NCI-H2196 (cell line): ENCODE measurements around the gene LGSN.
"Not testable (repeated sequence)": the region's sequence is repeated elsewhere in the genome, so short reads cannot be mapped to it uniquely, and the experiment has no call there.

Experiments
- DNase-seq: peaks from one replicate; lab custom pipeline; 2025; ENCODE audit not compliant: unreplicated experiment; lab: John Stamatoyannopoulos, UW

LGSN gene

DNA sequence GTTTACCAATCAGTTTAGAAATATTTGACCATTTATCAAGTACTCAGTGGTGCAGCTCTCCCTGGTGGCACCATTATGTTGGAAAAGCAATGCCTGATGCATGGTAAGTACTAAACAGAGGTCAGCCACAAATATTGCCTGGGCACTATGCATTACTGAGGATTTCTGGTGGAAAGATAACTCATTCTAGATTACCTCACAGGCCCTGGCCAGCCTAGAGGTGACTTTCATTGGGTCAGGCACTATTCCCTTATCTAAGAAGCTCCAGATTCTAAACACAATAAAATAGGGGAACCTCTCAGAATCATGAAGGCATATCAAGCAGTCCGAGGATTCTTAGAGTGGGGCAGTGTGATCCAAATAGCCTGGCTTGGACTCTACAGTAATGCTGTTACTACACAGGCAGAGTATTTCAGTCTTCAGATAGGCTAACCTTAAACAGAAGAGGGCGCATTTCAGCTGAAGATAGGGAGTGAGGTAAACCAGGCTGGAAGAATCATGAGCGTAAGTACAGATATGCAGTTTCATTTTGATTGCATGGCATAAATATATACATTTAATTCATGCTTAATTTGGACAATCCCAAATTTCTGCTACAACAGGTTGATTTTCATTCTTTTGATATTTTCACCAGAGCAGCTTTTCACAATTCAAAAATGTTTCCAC is 12.1 kb downstream of the LGSN start:
- DNase-seq: peak; percentile 20

DNA sequence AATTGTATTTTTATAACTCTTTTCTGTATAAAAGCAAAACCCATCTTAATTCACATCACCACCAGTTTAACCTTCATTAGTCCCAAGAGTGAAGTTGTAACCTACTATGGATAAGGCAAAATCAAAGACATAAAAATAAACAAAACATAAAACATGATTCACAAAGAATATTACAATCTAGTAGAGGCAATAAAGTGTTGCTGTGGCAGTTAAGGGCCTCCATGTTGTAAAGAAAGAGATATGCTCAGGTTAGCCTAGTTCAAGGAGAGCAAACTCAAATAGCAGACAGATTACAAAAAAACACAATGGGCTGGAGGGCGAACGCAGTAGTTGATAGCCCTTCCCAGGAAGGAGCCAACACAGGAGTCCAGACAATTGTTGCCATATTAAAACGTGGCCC is 13.4 kb downstream of the LGSN start:
- DNase-seq: no peak

- no peak for DNase-seq
Observed at GRCh38 chr6:63305277-63305676, 14.5 kb downstream of the LGSN start.

DNA sequence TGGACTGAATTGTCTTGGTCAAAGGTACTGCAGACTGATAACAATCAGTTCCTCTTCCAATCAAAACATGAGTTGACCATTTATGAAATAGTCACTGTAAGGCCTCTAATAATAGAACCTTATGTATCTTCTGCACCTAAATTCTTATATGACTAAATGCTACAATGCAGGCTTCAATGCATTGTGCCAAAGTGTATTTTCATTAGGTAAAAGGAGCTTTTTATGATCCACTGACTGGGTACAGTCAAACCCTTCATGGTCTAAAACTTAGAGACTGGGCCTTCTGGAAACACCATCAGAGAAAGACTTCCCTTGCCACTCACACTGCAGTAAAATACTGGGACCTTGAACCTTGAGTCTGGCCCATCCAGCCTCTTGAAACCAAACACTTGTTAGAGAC is 16.3 kb downstream of the LGSN start:
- no peak for DNase-seq

DNA sequence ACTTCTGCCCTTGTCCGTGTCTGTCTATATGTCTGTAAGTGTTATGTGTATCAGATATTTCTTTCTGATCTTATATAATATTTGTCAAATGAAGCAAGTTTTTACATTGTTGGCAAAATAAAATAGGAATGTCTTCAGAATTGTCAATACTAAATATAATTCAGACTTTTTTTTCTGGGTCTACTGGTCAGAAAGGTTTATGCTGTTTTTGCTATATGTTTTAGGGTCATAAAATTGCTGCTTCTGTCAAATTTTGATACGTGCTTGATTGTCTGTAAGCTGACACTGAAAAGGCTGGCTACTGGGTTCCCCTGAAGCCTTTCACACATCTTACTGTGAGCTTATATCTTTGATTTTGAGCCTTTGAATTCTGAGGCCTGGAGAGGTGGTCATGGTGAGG is 20.1 kb downstream of the LGSN start:
- DNase-seq: no peak

GRCh38 chr6:63295553-63296194 is 24.1 kb downstream of the LGSN start:
- DNase-seq: no peak

DNA sequence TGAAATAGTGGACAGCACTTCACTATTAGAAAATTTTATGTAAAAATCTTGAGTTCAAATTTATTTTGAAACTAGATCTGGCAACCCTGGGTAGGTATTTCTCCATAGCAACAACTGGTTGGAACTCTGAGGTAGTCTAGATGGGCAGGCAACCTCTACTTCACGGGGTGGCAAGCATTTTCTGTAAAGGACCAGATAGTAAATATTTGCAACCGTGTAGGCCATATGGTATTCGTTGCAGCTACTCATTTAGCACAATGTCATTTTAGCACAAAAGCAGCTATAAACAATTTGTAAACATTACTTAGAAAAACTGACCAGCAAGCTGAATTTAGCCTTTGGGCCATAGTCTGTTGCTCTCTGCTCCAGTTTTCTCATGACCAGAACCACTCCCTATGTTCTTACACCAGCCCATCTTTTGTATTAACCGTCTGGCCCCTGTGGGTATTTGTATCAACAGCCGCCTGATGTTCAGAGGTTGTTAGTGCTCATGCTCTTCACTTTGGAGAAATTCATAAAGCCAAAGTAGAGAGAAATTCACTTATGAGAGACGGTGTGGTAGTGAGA is 29.2 kb downstream of the LGSN start:
- no peak for DNase-seq

GRCh38 chr6:63289269-63289872 is 30.4 kb downstream of the LGSN start:
- no peak for DNase-seq

DNA sequence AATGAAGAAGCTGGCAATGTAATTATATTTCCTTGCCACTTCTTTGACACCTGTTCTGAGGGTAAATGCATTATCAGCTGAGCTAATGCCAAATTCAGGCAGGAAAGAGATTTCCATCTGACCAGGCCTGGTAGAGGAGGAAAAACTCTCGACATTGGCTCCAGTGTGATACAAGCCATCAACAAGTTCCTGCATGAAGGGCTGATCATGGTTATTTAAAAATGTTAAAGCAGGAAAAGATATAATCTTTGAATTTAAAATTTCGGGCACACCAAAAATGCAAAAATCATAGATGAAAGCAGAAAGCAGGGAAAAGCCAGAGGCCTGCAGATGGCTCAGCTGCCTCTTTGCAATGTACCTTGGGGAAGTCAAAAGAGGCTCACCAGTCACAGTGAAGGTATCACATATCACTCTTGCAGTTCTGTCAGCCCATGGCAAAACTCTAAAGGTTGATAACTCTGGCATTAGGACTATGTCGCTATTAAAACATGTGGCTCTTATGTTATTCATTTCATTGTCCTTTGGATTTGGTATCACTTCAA is 39.1 kb downstream of the LGSN start:
- no peak for DNase-seq

DNA sequence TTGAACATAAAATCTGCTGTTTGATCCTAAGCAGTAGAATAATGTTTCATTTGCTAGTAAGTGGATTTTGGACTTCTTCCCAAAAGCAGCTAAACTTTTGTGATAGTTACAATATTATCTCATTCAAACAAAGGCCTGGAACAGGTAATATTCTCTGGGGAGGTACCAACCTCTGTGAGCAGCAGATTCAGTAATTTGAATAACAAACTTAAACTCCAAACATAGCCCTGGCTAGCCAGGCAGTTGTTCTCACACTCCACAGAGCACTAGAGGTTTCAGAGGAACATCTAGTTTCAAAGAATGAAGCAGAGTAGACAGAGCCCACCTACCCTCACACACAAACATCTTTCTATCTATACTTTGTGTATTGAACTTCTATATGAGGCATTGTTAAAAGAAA is 40.9 kb downstream of the LGSN start:
- DNase-seq: no peak

DNA sequence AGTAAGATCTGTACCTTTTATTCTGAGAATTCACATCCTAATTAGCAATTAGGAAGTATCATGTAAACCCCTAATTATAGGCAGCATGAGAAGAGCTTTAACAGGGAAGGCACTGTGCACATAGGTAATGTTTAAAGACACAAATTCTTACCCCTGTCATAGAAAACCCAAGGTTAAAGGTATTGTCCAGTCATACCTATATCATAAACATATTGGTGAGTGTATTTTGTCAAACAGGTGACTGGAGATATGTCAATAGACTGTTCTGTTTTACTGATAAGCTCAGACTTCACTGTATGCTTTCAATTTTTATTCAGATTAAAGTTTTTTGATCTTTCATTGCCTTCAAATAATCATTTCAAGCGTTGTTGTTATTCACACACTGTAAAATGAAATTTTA is 43.8 kb downstream of the LGSN start:
- DNase-seq: no peak

- DNase-seq: not testable (repeated sequence)
Observed at GRCh38 chr6:63274795-63275430, 44.9 kb downstream of the LGSN start.

DNA sequence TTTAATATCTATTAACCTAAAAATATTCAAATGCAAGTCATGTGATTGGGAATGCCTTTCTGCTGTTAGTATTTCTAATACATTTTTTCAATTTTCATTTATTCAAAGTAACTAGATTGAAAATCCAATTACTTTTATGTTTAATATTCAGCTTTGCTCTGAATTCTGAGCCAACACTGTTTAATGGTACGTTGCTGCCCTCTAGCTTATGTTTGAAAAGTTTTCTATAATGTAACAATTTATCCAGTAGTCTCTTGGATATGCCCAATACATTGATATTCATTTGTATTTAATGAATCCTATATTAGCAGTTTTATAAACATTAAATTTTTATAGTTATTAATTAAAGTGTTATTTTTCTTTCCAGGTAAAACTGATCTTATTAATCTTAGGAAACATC is 47.4 kb downstream of the LGSN start:
- peak; percentile 4 for DNase-seq

DNA sequence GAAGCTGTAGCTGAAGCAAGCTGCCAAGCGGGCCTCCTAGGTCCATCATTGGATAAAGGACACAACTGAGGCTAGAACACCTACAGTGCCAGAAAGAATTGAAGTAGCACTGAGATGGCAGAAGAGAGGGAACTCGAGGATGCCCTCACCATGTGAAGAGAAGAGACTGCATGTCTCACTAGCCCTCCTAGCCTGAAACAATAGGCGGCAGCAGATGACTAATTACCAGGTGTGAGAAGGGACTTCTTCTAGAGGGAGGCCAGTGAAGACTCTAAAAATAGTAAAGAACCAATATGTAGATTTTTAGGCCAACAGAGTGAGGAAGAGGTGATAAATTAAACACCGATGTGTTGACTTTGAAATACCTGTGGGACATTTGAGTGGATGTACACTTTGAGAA is 50.3 kb downstream of the LGSN start:
- no peak for DNase-seq

DNA sequence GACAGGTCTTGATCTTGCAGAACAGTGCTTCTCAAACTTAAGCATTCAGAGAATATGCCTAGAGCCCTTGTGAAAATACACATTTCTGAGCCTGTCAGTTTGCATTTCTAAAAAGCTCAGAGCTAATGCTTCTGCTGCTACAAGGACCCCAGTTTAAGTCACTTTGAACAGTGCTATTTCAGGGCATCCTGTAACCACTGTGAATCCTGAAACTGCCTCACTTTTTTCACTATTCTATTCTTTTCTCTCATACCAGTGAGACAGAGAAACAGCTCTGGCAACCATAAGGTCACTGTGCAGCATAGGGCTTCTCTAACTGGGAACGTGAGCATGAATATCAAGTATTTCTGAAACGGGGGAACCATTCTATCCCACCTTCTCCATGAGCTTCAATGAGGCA is 51.2 kb downstream of the LGSN start:
- DNase-seq: no peak

DNA sequence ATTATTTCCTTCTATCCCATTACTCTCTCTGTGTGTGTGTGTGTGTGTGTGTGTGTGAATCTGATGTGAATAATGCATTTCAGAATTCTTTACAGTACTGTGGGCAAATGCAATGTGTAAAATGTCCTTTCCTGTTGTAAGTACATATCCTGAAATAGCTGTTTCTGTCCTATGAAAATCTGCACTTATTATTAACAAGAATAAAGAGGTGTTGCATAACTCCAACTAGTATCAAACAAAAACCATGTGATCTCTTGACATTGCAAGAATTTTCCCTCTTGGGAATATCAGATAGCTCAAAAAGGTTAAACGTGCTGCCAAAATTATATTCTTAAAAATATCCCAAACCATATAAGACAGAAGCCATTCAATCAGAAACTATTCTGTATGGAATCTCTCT is 52.0 kb downstream of the LGSN start:
- DNase-seq: no peak

GRCh38 chr6:63267046-63267445 is 52.7 kb downstream of the LGSN start:
- no peak for DNase-seq

GRCh38 chr6:63263444-63263843 is 56.3 kb downstream of the LGSN start:
- no peak for DNase-seq

- DNase-seq: no peak
Observed at GRCh38 chr6:63261820-63262219, 58.0 kb downstream of the LGSN start.

- DNase-seq: no peak
Observed at GRCh38 chr6:63259153-63259552, 60.6 kb downstream of the LGSN start.

DNA sequence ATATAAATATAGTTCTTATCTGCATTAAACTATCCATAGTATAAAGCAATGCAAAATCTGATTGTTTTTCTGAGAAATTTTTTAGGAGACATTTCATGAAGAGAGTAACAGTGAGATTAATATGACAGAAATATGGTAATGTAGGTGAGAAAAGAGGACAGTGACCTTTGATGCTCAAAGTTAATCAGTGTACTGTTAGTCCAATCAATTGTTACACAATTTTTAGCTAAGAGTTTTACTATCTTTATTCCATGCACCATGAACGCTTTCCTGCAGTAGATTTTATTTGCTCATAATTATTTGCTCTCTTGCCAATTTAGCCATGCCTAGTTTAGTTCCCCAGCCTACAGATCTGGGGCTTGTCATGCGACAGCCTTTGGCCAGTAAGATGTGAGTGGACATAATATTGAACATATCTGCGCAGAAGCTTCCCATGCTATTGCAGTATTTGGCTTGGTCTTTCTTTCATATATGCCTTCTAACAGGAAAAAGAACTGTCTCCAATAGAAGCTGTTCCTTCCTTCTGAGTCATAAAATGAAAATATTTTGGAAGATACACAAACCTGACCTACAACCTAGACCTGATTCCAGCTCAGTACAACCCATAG is 69.8 kb downstream of the LGSN start:
- no peak for DNase-seq
